ENCODE measurements around the gene IFITM10. TPM values are rescaled to one million over a fixed set of nuclear protein-coding genes. Genes with fewer than 3 reads are reported as not detected.

The IFITM10 gene
- total and polyA plus RNA-seq, 9 of the 15 experiments (the other 6 are each of a cell fraction or from before 2014, with no cell fraction given) = 0.08 to 0.13 (median 0.09) TPM; not detected in 6

GRCh38 chr11:1736447-1736992 is 13.9 kb downstream of the IFITM10 start (continued):
- no peak for TF ChIP-seq CHD7 (IDR thresholded peaks at IDR 0.05; ENCODE audit: low read depth, low read length)
- no peak for TF ChIP-seq FOSL1 (tag; conservative IDR thresholded peaks at IDR 0.05)
- TF ChIP-seq PRPF4 (IDR thresholded peaks at IDR 0.05; ENCODE audit: insufficient read depth, low read depth, low read length, poor library complexity, severe bottlenecking) = no peak

Data from K562 (cell line).